Activated CD4-positive, alpha-beta T cell treated with anti-CD3 and anti-CD28 coated beads, Interleukin-2, Interleukin-4, amounts not matched to agents 100 ng/mL and 50 ng/mL, durations not matched to agents 16 hours and 8 hours (primary cell): Measurements from ENCODE around the gene GFRA4.
"Not testable (repeated sequence)": the region's sequence is repeated elsewhere in the genome, so short reads cannot be mapped to it uniquely, and the experiment has no call there.

Source experiments
- DNase-seq: peaks from one replicate; pipeline ENCODE4 v3.0.0-alpha.2; 2020; ENCODE audit warnings: low spot score

Gene GFRA4

GRCh38 chr20:3615171-3615840 lies 47.9 kb downstream of the GFRA4 start:
- not testable (repeated sequence) for DNase-seq

- DNase-seq, result no peak
These were observed 48.7 kb downstream of the GFRA4 start for GRCh38 chr20:3614466-3614865.

GRCh38 chr20:3613821-3614440 lies 49.3 kb downstream of the GFRA4 start:
- DNase-seq, result no peak

GRCh38 chr20:3612795-3613572 lies 50.2 kb downstream of the GFRA4 start:
- no peak for DNase-seq

- DNase-seq, result no peak
These were observed 51.3 kb downstream of the GFRA4 start for GRCh38 chr20:3611901-3612300.
